NCI-H2107 treated with DMSO at 0.1 percent for 48 hours (cell line): ENCODE data around the gene MEIOB.
A peak's percentile ranks its signal among the peaks of the same experiment; 100 is the strongest.
"Not testable (repeated sequence)": the region's sequence is repeated elsewhere in the genome, so short reads cannot be mapped to it uniquely, and the experiment has no call there.

Experiments
- DNase-seq: peaks from one replicate; lab custom pipeline; 2025; ENCODE audit not compliant: unreplicated experiment; lab: John Stamatoyannopoulos, UW

The MEIOB gene

GRCh38 chr16:1816396-1817275, 55.3 kb downstream of the MEIOB start:
- no peak for DNase-seq

GRCh38 chr16:1815461-1815860, 56.5 kb downstream of the MEIOB start:
- DNase-seq = no peak

DNA sequence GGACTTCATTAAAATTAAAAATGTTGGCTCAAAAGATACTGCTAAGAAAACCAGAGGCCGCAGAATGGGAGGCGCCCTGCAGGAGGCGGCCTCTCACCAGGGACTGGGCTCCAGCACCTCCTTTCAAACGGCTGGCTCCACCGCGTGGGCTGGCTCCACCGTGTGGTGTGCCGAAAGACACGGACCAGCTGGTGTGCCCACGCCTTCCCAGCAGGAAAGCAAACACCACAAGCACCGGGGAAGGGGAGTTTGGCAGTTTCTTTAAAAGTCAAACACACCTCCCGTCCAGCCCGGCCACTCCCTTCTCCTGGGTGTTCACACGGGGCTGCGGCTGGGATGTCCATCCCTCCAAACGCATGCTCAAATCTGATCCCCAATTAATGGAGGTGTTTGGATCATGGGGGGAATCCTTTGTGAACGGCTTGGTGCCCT, 59.2 kb downstream of the MEIOB start:
- peak; percentile 43 for DNase-seq

DNA sequence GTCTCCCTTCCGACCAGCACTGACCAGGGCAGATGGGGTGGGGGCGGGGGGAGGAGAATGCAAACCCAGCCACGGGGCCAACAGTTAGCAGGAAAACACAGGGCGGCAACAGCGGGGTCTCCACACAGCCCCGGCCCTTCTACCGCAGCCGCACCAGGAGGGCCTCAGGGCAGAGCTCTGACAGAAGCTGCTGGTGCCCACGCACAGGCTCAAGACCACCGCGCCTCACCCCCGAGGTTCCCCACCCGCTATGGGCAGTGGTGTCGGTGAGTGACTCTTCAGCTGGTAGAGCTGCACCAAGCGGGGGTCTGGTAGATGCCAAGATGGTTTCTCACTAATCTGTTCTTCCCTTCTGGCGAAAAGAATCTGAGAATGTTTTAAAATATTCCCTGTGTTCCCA, 61.4 kb downstream of the MEIOB start:
- no peak for DNase-seq

DNA sequence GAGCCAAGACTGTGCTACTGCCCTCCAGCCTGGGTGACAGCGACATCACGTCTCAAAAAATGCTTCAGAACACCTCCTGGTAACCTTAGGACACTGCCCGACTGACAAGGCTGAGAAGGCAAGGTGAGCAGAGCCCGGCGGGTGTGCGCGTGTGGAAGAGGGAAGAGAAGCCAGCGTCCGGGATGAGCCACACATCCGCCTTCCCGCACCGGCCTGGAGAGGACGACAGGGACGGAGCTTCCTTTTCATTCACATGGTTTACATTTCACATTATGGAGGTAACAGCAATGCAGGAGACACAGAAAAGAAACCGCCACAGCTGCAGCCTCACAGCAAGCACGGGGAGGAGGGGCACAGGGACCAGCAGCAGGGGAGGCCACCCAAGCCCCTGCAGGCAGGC, 61.9 kb downstream of the MEIOB start:
- DNase-seq = no peak

- DNase-seq = no peak
Observed at GRCh38 chr16:1809281-1809801, 62.6 kb downstream of the MEIOB start.

DNA sequence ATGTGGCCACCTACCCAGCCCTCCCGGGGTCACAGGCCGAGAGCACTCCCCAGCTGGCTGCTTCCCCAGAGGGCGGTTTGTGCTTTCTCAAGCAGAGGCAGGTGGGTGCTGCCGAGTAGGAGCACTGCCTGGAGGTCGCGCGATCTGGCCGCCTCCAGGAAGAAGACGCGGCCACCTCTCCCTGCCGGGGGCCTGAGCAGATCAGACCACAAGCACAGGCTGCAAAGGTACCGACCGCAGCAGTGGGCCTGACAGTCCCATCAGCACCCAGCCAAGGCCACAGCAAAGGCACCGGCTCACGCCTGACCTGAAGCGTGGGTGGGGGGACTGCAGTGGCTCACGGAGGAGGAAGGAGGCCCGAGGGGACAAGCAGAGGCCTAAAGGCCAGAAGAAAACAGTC, 63.3 kb downstream of the MEIOB start:
- no peak for DNase-seq

DNA sequence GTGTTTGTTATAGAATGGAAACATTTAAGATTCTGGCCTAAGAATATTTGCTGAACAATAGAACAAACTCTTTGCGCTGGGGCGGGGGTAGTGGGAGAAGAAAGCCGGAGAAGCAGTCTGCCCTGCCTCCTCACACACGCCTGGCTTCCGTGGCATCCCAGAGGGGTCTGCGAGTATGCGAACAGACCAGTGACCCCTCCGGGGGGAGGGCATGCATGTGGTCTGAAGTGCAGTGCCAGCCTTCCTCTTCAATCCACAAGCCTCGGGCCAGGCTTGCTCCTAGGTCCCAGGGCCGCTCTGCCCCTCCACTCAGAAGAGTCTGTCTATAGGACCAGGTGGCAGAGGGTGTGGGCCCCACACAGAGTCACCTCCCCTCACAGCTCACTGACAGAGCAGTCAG, 64.3 kb downstream of the MEIOB start:
- DNase-seq = no peak

DNA sequence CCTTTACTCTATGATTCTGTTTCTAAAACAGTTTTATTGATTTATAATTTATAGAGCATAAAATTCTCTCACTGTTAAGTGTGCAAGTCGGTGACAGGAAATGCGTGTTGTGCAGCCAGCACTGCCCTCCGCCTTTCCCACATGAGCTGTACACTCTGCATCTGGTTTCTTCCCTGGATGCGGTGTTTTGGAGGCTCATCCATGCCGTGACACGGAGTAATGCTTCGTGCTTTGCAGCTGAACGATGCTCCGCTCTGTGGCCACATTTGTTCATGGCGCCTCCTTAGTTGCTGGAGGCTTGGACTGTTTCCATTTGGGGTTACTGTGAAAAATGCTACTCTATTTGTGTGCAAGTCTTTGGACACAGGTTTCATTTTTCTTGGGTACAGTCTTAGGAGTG, 71.3 kb downstream of the MEIOB start:
- DNase-seq = no peak

GRCh38 chr16:1799263-1799662, 72.7 kb downstream of the MEIOB start:
- DNase-seq = not testable (repeated sequence)

DNA sequence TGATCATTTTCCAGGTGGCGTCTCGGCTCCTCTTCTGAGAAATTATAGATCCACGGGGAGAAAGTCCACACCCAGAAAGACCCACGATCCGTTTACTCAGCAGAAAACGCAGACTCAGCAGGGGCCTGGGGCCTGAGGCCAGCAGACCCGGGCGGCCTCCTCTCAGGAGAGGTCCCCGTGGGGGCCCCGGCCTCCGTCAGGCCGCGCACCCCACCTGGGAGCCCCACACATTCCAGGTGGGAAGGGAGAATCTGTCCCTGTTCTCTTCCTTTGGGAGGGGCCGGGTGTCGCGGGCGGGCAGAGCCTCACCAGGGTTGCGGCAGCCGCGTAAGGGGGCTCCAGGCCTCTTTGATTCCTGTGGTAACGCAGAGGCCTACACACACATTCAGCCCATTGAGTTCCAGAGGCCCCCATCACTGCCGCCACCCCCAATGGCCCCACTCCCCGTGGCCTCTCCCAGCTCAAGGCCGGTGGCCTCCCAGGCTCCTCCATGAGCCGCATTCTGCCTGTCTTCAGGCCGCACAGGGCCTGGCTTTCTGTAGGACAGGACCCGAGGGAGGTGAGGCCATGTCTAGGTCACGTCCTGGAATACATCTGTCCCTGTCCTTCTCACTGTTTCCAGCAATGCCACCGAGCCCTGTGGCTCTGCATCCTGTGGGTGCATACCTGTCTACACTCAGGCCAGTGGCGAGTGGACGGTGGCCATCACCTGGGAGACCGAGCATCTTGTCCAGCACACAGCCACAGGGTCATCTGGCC, 76.9 kb downstream of the MEIOB start:
- DNase-seq = no peak

- DNase-seq = peak; percentile 58
Observed at GRCh38 chr16:1794221-1794871, 77.6 kb downstream of the MEIOB start.

- DNase-seq = no peak
Observed at GRCh38 chr16:1793578-1794220, 78.3 kb downstream of the MEIOB start, which contains the start of gene IGFALS. Gene IGFALS, minus strand, starts transcription at chr16:1793705. Its CDS starts 53 bp downstream, at chr16:1793652.

DNA sequence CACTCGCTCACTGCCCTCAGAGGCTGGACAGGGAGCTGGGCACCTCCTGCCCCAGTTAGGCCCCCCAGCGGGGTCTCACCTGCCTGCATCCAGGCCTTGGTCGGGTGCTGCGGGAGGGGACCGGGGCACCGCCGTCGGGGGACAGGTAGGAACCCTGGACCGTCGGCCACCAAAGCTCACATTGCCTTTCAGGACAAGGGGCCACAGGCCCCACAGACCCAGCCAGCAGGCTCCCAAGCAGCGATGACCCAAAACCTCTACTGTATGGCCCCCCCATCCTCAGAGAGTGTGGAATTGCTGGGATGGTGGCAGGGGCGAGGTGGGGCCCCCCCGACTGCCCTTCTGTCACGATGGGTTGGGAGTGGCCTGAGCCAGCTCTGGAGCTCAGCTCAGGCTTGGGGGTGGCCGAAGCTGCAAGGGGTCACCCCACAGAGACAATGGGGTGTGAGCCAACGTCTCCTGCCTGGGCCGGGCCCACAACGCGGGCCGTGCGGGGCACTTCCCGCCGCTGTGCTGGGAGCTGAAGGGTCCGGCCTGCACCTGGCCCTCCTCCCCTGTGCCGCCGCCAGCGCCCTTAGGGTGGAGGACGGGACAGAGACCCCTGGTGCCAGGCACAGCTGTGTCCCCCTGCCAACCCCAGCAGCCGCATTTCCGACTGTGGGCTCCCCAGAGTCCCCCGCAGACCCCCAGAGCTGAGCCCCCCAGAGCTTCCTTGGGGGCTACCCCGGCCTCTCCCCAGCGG, 79.0 kb downstream of the MEIOB start:
- no peak for DNase-seq

DNA sequence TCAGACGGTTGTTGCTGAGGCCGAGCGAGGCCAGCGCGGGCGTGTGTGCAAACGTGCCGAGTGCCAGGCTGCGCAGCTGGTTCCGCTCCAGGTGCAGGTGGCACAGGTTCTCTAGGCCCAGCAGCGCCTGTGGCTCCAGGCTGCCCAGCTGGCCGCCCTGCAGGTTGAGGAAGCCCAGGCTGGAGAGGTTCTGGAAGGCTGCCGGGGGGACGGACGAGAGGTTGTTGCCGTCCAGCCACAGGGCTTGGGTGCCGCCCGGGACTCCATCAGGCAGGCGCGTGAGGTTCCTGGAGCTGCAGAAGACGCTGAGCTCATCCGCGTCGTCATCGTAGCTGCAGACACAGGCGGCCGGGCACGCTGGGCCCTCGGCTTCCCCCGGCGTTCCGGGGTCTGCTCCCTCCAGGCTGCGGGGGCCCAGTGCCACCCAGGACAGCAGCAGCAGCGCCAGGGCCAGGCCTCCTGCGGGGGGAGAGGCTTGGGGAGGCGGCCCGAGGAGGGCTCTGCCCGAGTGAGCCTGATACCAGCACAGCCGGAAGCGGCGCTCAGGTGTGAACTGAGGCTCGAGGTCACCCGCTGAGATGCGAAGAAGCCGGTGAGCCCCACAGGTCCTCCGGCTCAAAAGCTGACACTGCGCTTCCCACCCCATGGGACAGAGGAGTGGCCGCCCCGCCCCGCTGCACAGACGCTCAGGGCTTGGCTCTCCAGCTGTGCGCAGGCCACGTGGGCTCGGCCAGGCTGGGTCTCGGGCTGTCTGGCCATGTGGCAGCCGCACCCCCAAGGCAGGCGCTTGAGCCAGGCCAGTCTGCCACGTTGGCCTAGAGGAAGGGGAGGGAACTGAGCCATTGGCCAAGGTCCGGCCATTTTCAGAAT, 79.8 kb downstream of the MEIOB start:
- DNase-seq = no peak

GRCh38 chr16:1791256-1791942, 80.6 kb downstream of the MEIOB start:
- no peak for DNase-seq

DNA sequence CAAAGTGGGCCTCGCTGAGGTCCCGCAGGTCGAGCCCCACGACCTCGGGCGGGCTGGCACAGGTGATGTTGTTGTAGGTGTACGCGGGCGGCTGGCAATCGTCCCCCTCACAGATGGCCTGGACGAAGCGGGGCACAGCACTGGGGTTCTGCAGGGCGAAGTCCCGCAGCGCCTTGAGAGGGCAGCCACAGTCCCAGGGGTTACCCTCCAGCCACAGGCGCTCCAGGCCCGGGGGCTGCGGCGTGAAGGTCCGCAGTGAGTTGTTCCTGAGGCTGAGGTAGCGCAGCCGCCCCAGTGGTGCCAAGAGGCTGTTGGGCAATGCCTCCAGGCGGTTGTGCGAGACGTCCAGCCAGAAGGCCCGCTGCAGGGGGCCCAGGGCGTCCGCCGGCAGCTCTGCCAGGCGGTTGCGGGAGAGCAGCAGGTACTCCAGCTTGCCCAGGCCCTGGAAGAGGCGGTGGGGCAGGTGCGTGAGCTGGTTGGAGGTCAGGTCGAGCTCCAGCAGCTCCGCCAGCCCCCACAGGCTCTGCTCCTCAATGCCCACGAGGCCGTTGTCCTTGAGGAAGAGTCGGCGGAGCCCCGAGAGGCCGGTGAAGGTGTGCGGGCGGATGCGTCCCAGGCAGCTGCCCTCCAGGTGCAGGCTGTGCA, 81.2 kb downstream of the MEIOB start:
- no peak for DNase-seq

DNA sequence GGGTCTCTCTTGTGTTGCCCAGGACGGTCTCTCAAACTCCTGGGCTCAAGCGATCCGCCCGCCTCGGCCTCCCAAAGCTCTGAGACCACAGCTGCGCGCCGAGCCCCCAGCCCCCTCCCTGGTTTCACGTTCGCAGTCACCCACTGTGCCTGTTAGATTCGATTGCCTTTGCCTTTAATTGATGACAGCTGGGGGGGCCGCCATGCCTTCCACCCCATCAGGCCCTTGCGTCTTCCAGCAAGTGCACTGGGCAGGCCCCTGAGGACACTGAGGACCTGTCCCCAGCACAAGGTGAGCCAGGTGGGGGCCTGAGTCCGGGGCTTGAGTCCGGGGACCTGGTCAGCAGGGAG, 81.7 kb downstream of the MEIOB start:
- DNase-seq = no peak
